ENCODE measurements around the gene SIL1. TPM values are rescaled to one million over a fixed set of nuclear protein-coding genes. Genes with fewer than 3 reads are reported as not detected.

SIL1 gene
- total and polyA plus RNA-seq, 9 of the 15 experiments (the other 6 are each of a cell fraction or from before 2014, with no cell fraction given), result 1.3 to 30.5 (median 18.1) TPM

DNA sequence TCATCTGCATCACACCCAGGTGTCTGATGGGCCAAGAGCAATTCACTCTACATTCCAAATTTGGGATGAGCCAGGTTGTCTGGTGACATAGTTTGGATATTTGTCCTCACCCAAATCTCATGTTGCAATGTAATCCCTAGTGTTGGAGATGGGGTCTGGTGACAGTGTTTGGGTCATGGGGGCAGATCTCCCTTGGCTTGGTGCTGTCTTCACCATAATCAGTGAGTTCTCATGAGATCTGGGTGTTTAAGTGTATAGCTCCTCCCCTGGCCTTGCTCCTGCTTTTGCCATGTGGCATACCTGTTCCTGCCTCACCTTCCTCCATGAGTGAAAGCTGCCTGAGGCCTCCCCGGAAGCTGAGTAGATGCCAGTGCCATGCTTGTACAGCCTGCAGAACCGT lies 7.4 kb upstream of the SIL1 start:
- no peaks in the 10 kb centered on the region for H3K79me2 ChIP-seq (ENCODE audit: control insufficient read depth, insufficient read depth, low read length)
- peaks cover 4 to 17% of the 10 kb centered on the region in 2 experiments; a peak in 1 of 5 replicates for H3K27me3 ChIP-seq (ENCODE audit: control insufficient read depth in 2 of 2, insufficient read depth in 2 of 2, low read length in 2 of 2)
- no peaks in the 10 kb centered on the region for H3K36me3 ChIP-seq (ENCODE audit: control insufficient read depth, insufficient read depth, low read length)
- ATAC-seq (no peak), DNase-seq (ENCODE audit: extremely low read depth in 1 of 4, low spot score in 3 of 4) (no peak), FAIRE-seq (no peak)
- 12% methylated on average over 2 of the region's 2 CpGs for WGBS (ENCODE audit: insufficient coverage, low coverage, missing lambda C conversion rate)
- H2AFZ ChIP-seq (ENCODE audit: low read depth, low read length), result no peak overlapping the region
- no TSS peak for BruUV-seq (replicated peaks)
- POLR2A ChIA-PET, result interaction anchor here (0.5 kb wide), 1 partner anchor 185 kb away, joined by 3 read pairs; no protein-coding TSS in a partner anchor
- H3K27ac ChIP-seq (ENCODE audit: extremely low read depth, low read depth, low read length), result no peak overlapping the region
- H3K4me2 ChIP-seq (ENCODE audit: insufficient read depth, low read length), result no peak overlapping the region
- CTCF ChIA-PET (ENCODE audit: low intra/inter-chr PET ratio), result no interaction called here
- no peaks in the 10 kb centered on the region for H3K9me3 ChIP-seq (replicated peaks; ENCODE audit: control insufficient read depth, insufficient read depth, low read depth, low read length)
- intact Hi-C loops (cut with micrococcal nuclease) (no loop called here), in situ Hi-C loops (cut with MboI) (no loop called here)
- no peaks in the 10 kb centered on the region for H3K9me1 ChIP-seq (ENCODE audit: control insufficient read depth, insufficient read depth, low read length)
- H3K9ac ChIP-seq (ENCODE audit: insufficient read depth in 1 of 2, low read depth in 2 of 2, low read length in 2 of 2), result no peak overlapping the region
- H3K4me1 ChIP-seq (replicated peaks in 1 of 2; ENCODE audit: control insufficient read depth in 2 of 2, insufficient read depth in 2 of 2, low read length in 2 of 2), result no peaks in the 10 kb centered on the region; a peak in 1 of 5 replicates
- H4K20me1 ChIP-seq (replicated peaks; ENCODE audit: control insufficient read depth, insufficient read depth, low read length), result no peaks in the 10 kb centered on the region
- TF ChIP-seq NFATC3 (IDR thresholded peaks at IDR 0.05) (no peak), PKNOX1 (IDR thresholded peaks at IDR 0.05) (0 out of 2 replicates have a peak, but pooled peaks have one; percentile 19)
- H3K4me3 ChIP-seq, result no peak overlapping the region

GRCh38 chr5:139205124-139205523 lies 7.0 kb upstream of the SIL1 start:
- in situ Hi-C loops (cut with MboI), result no loop called here
- no peaks in the 10 kb centered on the region for H3K9me1 ChIP-seq (ENCODE audit: control insufficient read depth, insufficient read depth, low read length)
- no peaks in the 10 kb centered on the region for H4K20me1 ChIP-seq (replicated peaks; ENCODE audit: control insufficient read depth, insufficient read depth, low read length)
- no peak overlapping the region for H3K27ac ChIP-seq (ENCODE audit: extremely low read depth, low read depth, low read length)
- ChIA-PET POLR2A (no interaction called here), CTCF (ENCODE audit: low intra/inter-chr PET ratio) (no interaction called here)
- no peak for FAIRE-seq
- H3K79me2 ChIP-seq (ENCODE audit: control insufficient read depth, insufficient read depth, low read length), result no peaks in the 10 kb centered on the region
- H3K27me3 ChIP-seq (ENCODE audit: control insufficient read depth in 2 of 2, insufficient read depth in 2 of 2, low read length in 2 of 2), result peaks cover 4 to 13% of the 10 kb centered on the region in 2 experiments; a peak in 1 of 5 replicates
- H2AFZ ChIP-seq (ENCODE audit: low read depth, low read length), result no peak overlapping the region
- 8% methylated on average over 4 of the region's 4 CpGs for WGBS (ENCODE audit: insufficient coverage, low coverage, missing lambda C conversion rate)
- H3K9me3 ChIP-seq (replicated peaks; ENCODE audit: control insufficient read depth, insufficient read depth, low read depth, low read length), result no peaks in the 10 kb centered on the region
- intact Hi-C loops (cut with micrococcal nuclease), result no loop called here
- no peak overlapping the region for H3K4me3 ChIP-seq
- H3K4me2 ChIP-seq (ENCODE audit: insufficient read depth, low read length), result no peak overlapping the region
- TF ChIP-seq, protein P1, sequence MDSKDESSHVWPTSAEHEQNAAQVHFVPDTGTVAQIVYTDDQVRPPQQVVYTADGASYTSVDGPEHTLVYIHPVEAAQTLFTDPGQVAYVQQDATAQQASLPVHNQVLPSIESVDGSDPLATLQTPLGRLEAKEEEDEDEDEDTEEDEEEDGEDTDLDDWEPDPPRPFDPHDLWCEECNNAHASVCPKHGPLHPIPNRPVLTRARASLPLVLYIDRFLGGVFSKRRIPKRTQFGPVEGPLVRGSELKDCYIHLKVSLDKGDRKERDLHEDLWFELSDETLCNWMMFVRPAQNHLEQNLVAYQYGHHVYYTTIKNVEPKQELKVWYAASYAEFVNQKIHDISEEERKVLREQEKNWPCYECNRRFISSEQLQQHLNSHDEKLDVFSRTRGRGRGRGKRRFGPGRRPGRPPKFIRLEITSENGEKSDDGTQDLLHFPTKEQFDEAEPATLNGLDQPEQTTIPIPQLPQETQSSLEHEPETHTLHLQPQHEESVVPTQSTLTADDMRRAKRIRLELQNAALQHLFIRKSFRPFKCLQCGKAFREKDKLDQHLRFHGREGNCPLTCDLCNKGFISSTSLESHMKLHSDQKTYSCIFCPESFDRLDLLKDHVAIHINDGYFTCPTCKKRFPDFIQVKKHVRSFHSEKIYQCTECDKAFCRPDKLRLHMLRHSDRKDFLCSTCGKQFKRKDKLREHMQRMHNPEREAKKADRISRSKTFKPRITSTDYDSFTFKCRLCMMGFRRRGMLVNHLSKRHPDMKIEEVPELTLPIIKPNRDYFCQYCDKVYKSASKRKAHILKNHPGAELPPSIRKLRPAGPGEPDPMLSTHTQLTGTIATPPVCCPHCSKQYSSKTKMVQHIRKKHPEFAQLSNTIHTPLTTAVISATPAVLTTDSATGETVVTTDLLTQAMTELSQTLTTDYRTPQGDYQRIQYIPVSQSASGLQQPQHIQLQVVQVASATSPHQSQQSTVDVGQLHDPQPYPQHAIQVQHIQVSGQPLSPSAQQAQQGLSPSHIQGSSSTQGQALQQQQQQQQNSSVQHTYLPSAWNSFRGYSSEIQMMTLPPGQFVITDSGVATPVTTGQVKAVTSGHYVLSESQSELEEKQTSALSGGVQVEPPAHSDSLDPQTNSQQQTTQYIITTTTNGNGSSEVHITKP (IDR thresholded peaks at IDR 0.05; ENCODE audit: partially characterized antibody), result peak; percentile 59
- TF ChIP-seq, protein P2, sequence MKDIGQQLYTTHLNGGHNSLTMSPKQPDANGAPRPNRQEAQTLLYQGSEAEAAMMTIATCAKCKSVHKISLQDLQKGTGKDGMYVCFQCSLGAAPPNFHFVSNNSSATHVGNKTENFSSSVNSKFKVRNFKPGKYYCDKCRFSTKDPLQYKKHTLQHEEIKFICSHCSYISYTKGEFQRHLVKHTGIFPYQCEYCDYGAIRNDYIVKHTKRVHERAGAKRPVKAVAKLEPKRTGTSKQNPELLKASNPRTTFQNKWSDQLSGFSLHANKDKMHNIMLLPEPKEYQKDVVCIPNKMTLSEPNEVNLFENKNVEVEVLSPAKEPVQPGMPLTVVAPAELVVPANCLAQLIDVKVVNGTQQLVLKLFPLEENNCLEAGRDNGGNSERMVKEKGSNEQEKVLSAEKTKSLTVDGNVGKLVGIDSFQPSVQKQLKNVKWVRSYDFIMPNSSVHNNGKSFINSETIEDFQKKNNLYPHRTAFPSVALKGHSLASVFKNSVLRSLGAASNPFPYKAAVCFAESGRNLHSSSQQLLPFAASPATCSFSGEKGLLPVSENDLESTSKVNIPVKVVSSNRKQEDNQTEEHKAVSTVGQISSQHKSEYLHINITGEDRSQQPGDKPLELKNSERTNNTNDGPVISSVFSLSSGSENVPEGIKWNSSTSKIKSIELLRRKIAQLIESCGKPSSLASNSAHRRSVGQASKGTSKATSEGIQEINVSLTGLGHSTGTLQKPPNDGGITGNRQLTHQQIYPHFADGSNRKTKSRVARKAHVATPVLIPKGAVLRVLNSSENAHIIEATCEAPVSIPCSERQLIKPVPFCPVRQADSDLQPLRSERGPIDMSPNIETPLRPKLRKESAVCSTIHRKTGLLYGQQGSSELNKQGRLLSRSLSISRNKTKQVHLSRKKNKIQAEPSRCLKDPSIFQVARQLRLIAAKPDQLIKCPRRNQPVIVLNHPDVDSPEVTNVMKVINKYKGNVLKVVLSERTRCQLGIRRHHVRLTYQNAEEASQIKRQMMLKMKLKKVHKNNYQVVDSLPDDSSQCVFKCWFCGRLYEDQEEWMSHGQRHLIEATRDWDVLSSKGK (CRISPR knock-in tag; IDR thresholded peaks at IDR 0.05), result no peak
- no peak for DNase-seq (ENCODE audit: extremely low read depth in 1 of 4, low spot score in 3 of 4)
- no peak overlapping the region for H3K9ac ChIP-seq (ENCODE audit: insufficient read depth in 1 of 2, low read depth in 2 of 2, low read length in 2 of 2)
- no peaks in the 10 kb centered on the region; a peak in 1 of 5 replicates for H3K4me1 ChIP-seq (replicated peaks in 1 of 2; ENCODE audit: control insufficient read depth in 2 of 2, insufficient read depth in 2 of 2, low read length in 2 of 2)
- BruUV-seq (replicated peaks), result no TSS peak
- no peaks in the 10 kb centered on the region for H3K36me3 ChIP-seq (ENCODE audit: control insufficient read depth, insufficient read depth, low read length)
- no peak for ATAC-seq
